Inflammatory macrophage treated with lipopolysaccharide for 4 hours (primary cell): ENCODE results near the gene NMNAT3.

Experiments
- DNase-seq: peaks from one replicate; pipeline ENCODE4 v3.0.0-alpha.2; 2020

The NMNAT3 gene

DNA sequence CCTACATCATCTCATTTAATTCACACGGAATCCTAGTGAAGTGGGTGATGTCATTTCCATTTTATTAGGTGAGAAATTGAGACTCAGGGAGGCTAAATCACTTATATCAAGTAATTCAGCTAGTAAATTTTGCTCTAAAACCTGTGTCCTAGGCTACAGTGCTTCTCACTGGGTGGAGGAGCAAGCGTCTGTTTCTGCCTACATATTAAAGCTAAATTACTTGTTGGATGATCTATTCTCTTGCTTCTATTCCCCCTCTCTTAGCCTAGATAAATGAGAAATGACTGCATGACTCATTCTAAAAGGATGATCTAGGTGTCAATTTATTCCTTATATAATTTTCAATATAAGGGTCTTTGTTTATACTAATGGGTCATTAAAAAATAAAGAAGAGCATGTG, 100.4 kb downstream of the NMNAT3 start:
- no peak for DNase-seq

DNA sequence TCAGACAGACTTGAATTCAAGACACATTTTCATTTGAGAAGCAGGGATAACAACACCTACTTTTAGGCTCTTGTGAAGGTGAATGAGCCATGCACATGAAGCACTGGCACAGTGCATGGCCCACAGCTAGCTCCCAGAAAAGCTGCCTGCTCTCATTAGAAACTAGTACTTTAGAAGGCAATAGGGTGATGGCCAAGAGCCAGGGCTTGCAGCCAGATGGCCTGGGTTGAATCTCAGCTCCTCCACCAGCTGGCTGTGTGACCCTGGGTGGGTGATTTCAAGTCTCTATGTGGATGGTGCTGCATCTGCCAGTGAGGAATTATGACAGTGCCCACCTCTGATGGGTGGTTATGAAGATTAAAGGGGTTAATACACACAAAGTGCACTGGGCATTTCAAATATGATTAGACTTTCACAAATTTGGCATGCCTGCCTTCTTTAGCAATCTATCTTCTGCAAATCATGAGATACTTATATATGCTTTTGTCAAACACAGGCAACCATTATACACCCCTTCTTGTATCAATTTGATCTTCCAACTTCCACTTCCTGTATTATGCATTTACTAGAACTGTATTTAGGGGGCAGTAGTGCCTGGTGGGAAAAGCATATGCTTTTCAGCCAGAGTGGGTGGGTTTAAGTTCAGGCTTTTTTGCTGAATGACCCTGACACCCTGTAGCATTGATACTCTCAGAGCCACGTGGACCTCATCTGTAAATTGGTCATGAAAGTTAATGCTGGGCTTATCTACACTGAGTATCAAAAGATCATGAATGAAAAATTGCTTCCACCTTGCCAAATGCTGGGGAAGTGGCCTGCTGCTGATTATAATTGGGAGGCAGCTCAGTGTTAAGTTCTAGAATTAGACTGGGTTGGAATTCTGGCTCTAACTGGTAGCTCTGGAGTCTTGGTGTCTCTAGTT, 103.5 kb downstream of the NMNAT3 start:
- no peak for DNase-seq

DNA sequence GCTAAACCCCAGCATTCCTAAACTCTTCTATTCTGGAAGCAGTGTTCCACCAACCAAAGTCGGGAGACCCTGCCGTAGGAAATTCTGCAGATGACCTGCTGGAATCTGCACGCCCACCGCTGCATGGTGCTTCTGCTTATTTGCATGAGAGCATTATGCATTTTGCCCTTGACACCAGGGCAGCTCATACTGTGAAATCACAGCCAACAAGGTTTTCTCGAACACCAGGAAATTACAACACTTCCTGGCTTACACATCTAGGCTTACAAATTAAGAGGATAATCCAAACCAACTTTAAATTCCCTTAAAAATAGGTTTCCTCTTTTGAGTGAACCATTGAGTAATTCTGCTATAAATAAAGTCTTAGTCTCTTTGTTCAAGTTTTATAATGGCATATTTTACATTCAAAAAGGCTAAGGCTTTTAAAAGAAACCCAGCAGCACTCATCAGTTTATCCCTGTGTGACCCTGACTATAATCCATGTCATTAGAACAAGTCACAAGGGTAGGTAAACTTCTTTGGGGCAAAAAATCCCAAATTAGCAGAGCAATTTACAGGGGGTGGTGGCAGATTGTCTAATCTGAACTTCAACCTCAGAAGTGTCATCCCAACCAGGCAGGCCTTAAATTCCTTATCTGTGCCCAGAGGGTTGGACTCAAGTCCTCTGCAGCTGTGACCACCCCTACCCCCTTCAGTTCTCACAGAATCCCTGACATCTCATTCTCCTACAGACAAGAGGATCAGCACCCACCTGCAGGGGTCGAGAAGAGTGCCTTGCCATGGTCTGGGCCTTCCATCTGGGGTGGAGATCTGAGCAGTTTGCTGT, 104.7 kb downstream of the NMNAT3 start:
- DNase-seq: peak; percentile 95

DNA sequence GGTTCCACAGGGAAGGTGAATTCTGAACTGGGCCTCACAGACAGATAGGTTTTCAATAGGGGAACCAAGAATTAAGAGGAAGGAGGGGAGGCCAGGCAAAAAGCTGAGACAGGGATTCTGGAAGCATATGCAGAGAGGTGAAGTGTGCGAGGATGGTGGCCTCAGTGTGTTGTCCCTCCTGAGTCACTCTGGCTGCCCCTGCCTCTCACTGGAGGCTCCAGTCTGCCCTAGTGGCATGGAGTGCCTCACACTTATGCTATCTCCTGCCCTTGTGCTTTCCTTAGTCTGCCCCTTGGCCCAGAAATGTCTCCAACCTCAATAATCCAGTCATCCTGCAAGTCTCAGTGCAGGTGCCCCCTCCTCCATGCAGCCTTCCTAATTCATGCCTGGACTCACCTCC, 106.1 kb downstream of the NMNAT3 start:
- no peak for DNase-seq

DNA sequence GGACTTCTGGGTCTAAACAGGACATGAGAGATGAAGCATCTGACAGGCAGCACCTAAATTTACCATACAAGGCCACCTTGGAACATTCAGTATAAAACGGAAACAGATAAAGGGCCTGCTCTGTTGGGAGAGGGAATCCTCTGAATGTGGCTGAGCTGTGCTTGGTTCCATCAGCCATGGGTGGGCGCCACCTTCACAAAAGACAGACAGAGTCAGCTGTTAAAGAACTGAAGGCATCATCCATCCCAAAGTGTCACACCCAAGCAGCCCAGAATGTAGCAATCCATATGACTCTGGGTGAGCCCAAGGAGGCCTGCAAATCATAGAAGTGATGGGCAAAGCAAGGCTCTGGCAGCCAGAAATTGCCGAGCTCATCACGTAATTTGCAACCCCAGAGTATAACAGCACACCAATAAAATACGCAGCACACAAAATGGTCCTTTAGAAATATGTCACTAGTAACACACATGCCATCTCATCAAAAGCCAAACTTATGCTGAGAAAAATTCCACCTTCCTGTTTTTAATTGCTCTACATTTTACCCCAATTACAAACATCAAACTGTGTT, 113.4 kb downstream of the NMNAT3 start:
- peak; percentile 54 for DNase-seq

DNA sequence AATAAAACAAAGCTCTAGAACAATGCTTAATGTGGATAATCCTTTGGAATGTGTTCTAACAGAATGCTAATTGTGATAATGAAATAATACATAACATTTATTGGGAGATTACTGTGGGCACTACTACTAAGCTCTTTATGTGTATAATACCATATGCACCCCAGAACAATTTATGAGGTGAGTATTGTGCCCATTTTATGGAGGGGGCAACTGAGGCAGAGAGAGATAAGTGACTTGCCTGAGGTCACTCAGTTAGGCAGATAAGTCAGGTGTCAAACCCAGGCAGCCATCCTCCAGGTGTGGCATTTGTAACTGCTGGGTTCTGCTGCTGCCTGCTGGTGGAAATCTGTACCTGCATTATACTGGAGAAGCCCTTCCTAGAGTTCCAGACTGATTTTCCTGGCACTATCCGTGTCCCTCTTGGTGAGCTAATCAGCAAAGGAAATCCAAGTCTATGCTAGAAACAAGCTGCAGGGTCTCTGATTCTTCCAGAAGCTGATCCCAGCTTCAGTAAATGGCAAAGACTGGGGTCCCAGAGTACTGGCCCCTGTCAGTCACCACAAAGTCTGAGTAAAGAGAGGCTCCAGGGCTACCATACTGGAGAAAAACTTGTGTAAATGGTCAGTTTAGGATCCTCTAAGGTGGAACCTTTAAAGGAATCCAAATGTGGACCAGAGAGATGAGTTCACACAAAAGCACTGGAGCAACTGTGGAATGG, 115.7 kb downstream of the NMNAT3 start:
- DNase-seq: no peak

DNA sequence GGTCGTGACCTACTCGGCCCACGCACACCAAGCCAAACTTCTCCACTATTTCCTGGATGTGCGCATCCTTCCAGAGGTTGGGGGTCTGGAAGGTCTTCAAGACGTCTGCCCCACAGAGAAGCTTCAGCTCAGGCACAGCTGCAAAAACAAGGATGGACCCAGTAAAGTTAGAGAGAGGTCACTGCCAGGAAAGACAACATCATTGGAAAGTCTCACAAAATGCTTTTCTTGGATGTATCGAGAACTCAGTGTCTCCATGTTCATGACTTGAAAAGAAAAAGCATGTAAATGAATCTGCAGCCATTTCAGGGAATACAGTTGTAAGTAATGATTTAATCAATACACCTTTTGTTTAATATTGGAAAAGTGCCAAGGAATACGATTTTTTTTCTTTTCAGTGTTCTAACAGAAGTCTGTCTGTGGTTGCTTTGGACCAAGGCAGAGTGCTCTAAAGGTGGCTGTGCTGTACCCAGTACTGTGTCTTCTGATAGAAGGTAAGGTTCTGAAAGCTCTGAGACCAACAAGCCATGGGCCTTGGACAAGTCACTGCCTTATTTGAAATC, 116.4 kb downstream of the NMNAT3 start:
- no peak for DNase-seq

DNA sequence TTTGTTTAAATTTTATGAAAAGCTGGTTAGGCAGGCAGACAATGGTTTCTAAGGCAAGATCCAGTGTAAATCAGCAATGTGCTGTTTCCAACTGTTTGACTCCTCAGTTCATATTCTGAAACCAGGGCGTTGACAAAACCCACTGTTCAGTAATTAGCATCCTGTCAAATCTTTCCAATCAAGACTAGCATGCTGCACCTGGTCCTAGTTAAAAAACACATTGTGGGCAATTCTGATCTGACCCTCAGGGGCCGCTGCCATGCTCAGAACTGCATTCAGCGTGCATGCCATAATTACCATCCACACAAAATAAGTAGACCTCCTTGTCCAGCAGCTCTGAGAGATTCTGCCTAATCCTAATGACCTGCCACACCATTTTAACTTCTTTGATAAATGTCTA, 117.4 kb downstream of the NMNAT3 start:
- no peak for DNase-seq

DNA sequence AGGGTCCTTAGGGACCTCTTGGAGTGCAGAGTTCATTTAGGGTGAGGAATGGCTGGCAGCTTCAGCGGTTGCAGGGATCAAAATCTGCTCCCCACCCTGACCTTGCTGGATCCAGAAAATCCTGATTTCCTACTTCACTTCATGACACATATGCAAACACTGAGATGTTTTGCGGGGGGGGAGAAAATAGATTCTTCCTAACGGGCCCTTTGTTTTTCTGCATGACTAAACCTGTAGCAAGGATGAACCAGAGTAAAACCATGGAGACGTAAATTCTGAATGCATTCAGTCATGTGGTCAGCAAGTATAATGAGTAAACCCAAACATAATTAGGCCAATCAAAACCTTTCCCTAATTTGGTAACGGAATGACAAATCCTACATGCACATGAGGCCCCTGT, 118.2 kb downstream of the NMNAT3 start:
- no peak for DNase-seq

DNA sequence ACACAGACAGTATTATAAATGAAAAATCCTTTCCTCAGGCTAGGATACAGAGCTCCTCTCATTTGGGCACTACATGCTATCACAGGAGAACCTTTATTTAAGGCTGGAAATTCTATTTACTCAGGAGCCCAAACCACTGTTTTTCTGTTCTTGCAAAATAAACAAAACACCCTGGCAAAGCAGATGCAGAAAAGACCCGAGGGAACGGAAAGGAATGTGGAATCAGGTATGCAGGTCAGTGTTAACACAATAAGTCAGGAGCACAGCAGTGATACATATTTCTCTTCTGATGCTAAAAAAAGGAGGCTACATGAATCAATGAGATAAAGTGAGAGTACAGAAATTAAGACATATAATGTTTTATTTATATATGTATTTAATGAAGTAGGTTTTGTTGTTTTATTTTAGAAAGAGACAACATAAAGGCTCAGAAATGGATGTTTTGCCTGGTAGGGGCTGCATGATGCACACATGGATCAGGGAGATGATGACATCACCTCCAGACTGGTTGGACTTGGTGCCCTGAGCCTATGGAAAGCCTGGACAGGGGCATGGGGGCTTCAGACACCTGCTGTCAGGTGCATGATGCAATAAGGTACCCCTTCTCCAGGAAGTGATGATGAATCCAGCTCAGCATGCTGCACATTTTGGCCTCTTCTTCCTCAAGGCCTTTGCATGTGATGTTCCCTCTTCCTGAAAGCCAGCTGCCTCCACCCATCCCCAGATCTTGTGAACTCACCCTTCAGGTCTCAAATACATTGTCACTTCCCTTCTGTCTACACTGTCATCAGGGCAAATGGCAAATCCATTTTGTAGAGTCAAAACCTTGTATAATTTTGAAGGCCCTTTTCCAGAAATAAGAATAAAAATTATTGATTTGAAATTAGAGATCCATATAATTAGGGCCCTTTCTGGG, 119.2 kb downstream of the NMNAT3 start:
- DNase-seq: no peak

DNA sequence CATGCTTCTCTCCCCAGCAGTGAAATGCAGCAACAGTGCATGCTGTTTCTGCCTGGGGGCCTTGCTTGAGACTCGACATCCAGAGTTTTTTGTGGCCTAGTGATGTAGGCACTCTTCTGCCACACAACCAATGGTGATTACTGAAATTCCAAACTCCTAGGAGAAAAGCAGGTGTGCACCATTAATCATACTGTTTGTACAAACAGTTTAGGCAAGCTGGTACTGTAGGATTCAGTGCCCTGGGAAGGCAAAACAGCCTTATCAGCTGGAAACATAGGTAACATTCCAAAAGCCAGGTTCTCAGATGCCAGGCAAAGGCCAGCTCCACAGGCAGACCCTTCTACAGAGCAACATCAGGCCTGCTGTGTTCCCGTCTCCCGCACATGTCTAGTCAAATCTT, 120.7 kb downstream of the NMNAT3 start:
- DNase-seq: no peak

DNA sequence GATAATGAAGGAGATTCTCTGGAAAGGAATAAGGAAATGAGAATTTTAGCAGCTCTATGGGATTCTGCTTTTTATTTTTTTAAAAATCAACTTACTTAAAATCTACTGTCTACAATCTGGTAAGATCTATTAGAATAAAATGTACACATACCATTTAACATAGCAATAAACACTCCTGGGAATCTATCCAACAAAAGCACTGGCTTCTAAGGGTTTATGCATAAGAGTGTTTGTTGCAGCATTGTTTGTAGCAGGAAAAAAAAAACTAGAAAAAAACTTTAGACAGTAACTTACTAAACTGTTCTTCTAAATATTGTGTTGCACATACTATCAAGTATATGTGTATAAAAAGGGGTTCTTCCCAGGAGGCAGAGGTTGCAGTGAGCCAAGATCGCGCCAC, 122.5 kb downstream of the NMNAT3 start:
- DNase-seq: no peak

DNA sequence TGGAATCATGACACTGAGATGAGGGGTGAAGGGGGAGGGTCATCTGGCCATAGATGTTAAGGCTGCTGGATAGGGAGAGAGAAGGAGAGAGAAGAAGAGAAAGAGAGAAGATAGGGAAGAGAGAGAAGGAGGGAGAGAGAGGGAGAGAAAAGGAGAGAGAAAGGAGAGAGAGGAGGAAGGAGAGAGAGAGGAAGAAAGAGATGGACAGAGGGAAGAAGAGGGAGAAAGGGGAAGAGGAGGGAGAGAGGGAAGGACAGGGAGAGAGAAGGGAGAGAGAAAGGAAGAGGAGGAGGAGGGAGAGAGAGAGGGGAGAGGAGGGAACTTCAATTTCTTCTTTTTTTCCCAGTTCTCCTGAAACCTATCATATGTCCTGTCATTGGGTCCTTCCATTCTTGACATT, 123.1 kb downstream of the NMNAT3 start:
- no peak for DNase-seq

DNA sequence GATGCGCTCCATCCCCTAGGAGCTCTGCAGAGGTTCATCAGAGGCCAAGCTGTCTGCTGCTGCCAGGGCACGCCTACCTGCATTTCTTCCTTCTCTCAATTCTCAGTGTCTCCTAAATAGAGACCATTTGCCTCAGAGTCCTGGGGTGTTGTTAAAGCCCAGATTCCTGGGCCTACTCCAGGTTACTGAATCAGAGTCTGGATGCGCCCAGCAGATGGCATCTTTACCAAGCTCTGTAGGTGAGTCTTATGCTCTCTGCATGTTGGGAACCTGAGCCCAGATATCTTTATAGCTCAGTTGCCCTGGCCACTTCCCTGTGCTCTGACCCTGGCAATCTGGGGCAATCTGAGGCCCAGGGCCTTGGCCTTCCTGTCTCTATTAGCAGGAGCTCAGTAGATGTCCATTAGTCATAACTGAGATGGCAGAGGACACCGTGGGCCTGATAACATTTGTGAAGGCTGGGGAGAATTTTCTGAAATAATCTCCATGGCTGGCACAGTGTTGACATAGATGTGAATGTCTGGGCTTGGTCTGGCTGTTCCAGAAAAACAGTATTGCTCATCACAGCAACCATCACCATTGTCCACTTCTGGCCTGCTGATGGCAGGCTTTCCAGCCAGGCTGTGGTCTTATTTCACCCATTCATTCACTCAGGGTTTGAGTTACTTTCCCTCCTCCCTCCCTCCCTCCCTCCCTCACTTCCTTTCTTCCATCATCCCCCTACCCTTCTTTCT, 125.0 kb downstream of the NMNAT3 start:
- no peak for DNase-seq

DNA sequence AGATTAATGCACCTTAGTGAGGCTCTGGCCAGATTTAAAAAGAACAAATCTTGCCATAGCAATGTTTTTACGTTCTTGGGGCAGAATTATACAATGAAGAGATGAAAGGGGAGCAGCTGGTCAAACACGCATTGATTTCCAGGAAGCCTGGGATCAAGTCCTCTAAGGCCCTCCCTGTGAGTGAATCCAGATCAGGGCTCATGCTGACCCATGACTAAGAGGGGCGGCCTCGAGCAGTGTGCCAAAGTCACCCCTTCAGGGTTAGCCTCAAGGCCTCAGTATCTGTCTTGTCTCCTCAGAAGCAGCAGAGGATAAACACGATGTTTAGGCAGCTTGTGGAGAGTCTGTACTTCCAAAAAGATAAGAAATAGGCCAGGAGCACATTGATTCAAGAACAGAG, 129.0 kb downstream of the NMNAT3 start:
- DNase-seq: no peak

DNA sequence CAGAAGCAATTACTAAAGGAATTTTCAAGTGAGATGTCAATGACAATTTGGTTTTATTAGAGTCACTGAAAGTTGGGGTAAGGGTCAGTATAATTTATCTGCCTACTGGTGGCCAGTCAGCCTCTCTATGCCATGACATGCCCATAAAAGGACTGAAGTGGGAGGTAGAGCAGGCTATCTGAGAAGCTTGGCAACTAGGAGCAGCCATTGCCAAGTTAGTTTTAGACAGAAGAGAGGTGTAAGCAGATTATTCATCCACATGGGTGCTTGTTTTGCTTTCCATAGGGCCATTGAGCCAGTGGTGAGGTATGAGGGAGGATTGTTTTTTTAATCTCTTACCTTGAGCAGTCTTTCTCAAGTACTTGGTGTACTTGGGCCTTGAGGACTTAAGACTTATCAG, 130.1 kb downstream of the NMNAT3 start:
- DNase-seq: no peak

DNA sequence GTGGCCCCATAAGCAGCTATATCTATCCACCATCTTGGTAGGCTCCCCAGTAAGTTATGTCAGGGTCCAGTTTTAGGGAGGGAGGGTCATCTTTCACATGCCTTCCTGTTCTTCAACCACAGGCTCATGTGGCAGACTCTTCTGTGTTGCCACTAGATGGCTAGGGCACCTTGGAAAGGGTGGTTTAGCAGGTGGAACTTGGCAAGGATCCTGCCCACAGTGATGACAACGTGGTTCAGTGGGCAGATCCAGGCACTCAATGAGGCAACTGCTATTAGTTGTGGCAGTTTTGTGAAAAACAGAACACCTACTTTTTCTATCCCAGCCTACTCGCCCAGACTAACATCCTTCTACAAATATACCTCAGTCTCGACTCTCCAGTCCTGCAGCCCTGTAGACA, 131.0 kb downstream of the NMNAT3 start:
- DNase-seq: no peak

DNA sequence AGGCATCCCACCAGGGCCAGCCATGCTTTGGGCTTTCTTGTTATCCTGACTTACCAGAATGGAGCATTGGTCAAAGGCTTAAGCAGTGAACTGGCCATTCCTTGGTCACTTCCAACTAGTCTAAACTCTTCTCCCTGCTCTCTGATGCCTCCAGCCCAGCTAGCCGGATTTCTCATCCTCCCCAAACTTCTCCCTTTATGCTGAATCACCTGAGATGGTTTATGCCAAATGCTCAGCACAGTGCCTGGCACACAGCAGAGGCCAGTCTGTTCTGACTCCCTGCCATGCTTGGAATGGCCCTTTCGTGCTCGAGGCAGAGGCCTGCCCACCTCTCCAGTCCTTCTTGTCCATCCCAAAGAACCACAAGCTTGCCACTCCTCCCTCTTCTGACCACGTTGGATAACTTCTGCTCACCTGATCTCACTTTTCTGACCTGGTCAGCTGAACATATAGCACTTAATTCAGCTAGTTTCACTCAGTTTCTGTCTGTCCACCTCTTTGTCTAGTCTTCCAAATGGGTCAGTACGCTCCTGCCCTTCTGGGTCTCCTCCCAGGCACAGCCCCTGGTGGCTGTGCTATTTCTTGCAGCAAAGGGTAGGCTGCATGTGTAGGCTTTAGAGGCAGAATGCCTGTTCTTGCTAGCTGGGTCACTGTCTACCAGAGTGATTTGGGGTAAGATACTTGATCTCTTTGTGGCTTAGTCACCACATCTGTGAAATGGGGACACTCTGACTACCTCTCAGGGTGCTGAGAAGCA, 136.1 kb downstream of the NMNAT3 start:
- no peak for DNase-seq

DNA sequence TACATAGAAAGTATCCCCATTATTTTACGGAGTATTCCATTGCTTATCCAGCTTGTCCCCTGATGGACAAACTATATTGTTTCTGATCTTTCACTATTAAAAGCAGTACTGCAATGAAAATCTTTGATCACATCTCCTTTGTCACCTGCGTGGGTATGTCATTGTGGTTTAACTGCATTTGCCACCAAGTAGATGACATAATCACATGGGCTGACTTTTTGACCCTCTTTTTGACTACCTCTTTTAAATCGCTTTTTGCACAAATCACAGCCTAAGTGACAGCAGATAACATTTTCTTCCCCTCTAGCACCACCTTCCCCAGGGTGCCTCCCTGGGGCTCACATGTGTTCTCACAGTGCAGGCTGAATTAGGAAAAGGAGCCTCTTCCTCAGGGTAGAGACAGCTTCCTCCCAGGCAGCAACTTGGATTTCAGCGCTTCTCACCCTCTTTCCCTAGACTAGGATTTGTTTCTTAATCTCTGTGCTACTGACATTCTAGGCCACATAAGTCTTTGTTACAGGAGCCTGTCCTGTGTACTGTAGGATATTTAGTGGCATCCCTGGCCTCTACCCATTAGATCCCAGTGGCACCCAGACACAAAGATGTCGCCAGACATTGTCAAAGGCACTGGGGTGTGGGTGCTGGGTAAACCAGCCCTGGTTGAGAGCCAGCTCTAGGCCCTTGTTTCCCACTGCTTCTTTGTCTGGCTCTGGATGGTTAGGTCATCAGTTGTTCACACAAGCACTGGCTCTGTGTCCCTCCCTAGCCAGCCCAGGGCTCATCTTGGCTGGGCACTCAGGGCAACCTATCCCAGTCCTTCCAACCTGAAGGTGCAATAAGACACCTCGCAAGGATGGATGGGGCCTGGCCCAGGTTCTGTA, 136.9 kb downstream of the NMNAT3 start:
- peak; percentile 18 for DNase-seq
